K562 (cell line): ENCODE measurements around the gene RNF152. TPM values are rescaled to one million over a fixed set of nuclear protein-coding genes. Genes with fewer than 3 reads are reported as not detected.

Experiments
- ATAC-seq: fragments of 200-7000 bp; cut with Tn5 transposase; 3 replicates; pipeline ENCODE4 v1.9.1; 2020; ENCODE audit warnings: moderate library complexity
- BruUV-seq: library from RNA; stranded (reverse); fragments of 400-500 nt; replicated peaks from 2 replicates; lab custom pipeline; 2021; lab: Mats Ljungman, UMichigan
- CTCF ChIA-PET: fragments of 300-600 bp; formaldehyde crosslinking; extraction: SDS; loops from one replicate; lab custom pipeline; 2021; ENCODE audit warnings: low intra/inter-chr PET ratio; lab: Yijun Ruan, JAX
- POLR2A ChIA-PET: fragments of 300-600, 350-650 bp; sonication (Branson Sonifier 250); formaldehyde crosslinking; extraction: SDS; loops from one replicate; lab custom pipeline; 2021; ENCODE audit warnings: antibody characterized with exemption, inconsistent platforms; lab: Yijun Ruan, JAX
- DNase-seq, 4 experiments: peaks; one replicate each; pipeline versions ENCODE4 v3.0.0 to v3.0.0-alpha.2; 2011 to 2018; ENCODE audit warnings: low spot score in 3 of 4, mixed read lengths in 3 of 4; ENCODE audit errors: extremely low read depth in 1 of 4
- FAIRE-seq: peaks from 2 replicates; lab custom pipeline; 2011; peaks lifted over from hg19 to GRCh38; lab: Jason Lieb, UNC
- H2AFZ ChIP-seq: 2 replicates; pipeline ENCODE4 v1.6.0; 2011; ENCODE audit warnings: low read depth, low read length, control low read depth, inconsistent platforms
- H3K27ac ChIP-seq: fragments of 200-600 bp; 3 replicates; pipeline ENCODE4 v1.8.0; 2011; ENCODE audit warnings: low read depth, mild to moderate bottlenecking, control low read depth, inconsistent platforms, low read length, moderate library complexity, mixed read lengths; ENCODE audit errors: extremely low read depth
- H3K27me3 ChIP-seq, 2 experiments: fragments of 300-600 bp in 1 of 2; 2 replicates in 1 of 2; 3 replicates in 1 of 2; pipeline versions ENCODE4 v1.6.0 to v1.8.0; 2011; ENCODE audit warnings: inconsistent platforms in 2 of 2, low read length in 2 of 2, mild to moderate bottlenecking in 1 of 2, mixed read lengths in 1 of 2, moderate library complexity in 1 of 2; ENCODE audit not compliant: control insufficient read depth in 2 of 2, insufficient read depth in 2 of 2
- H3K36me3 ChIP-seq: fragments of 300-600 bp; 3 replicates; pipeline ENCODE4 v1.8.0; 2011; ENCODE audit warnings: mild to moderate bottlenecking, low read length, inconsistent platforms; ENCODE audit not compliant: control insufficient read depth, insufficient read depth
- H3K4me1 ChIP-seq, 2 experiments: fragments of 200-600 bp in 1 of 2; replicated peaks in 1 of 2; 2 replicates in 1 of 2; 3 replicates in 1 of 2; pipeline versions ENCODE4 v1.5.1 to v1.8.0; 2011; ENCODE audit warnings: inconsistent platforms in 2 of 2, low read length in 2 of 2, mild to moderate bottlenecking in 1 of 2, mixed read lengths in 1 of 2, moderate library complexity in 1 of 2; ENCODE audit not compliant: control insufficient read depth in 2 of 2, insufficient read depth in 2 of 2
- H3K4me2 ChIP-seq: 2 replicates; pipeline ENCODE4 v1.6.1; 2011; ENCODE audit warnings: low read length, control low read depth, inconsistent platforms, mixed read lengths; ENCODE audit not compliant: insufficient read depth
- H3K4me3 ChIP-seq: fragments of 200-600 bp; sonication (generic), shearing (Covaris generic); 2 replicates; pipeline ENCODE4 v1.5.1; 2016; ENCODE audit warnings: control low read depth, inconsistent platforms
- H3K79me2 ChIP-seq: fragments of 200-600 bp; 3 replicates; pipeline ENCODE4 v1.8.0; 2011; ENCODE audit warnings: low read length, inconsistent platforms; ENCODE audit not compliant: control insufficient read depth, insufficient read depth
- H3K9ac ChIP-seq, 2 experiments: 2 replicates each; pipeline versions ENCODE4 v1.6.0 to v1.6.1; 2011; ENCODE audit warnings: low read depth in 2 of 2, low read length in 2 of 2, control low read depth in 1 of 2, inconsistent platforms in 1 of 2, mild to moderate bottlenecking in 1 of 2, mixed read lengths in 1 of 2; ENCODE audit not compliant: insufficient read depth in 1 of 2
- H3K9me1 ChIP-seq: one replicate; pipeline ENCODE4 v1.6.0; 2011; ENCODE audit warnings: inconsistent platforms, mild to moderate bottlenecking, low read length, moderate library complexity; ENCODE audit not compliant: control insufficient read depth, insufficient read depth
- H3K9me3 ChIP-seq: replicated peaks from 2 replicates; pipeline ENCODE4 v1.5.1; 2011; ENCODE audit warnings: low read depth, low read length, inconsistent platforms; ENCODE audit not compliant: control insufficient read depth, insufficient read depth
- H4K20me1 ChIP-seq: replicated peaks from 2 replicates; pipeline ENCODE4 v1.6.1; 2011; ENCODE audit warnings: low read length, inconsistent platforms, mixed read lengths; ENCODE audit not compliant: control insufficient read depth, insufficient read depth
- CCNT2 ChIP-seq: IDR thresholded peaks from 2 replicates; pipeline ENCODE4 v1.6.1; 2011; ENCODE audit warnings: borderline replicate concordance, low read depth, mild to moderate bottlenecking, moderate library complexity, mixed read lengths, low read length; ENCODE audit not compliant: insufficient read length; ENCODE audit errors: extremely low read depth
- CHD2 ChIP-seq: IDR thresholded peaks from 2 replicates; pipeline ENCODE4 v1.6.1; 2011; ENCODE audit warnings: low read depth, low read length
- ERF ChIP-seq: fragments of 450-650 bp; formaldehyde crosslinking; IDR thresholded peaks from 2 replicates; pipeline ENCODE4 v1.4.0; 2020; ENCODE audit warnings: mild to moderate bottlenecking, mixed read lengths
- ETS1 ChIP-seq: conservative IDR thresholded peaks from 2 replicates; pipeline ENCODE4 v1.6.1; 2011; ENCODE audit warnings: low read depth, mild to moderate bottlenecking, low read length; ENCODE audit not compliant: control insufficient read depth
- GATAD2B ChIP-seq: fragments of 450-650 bp; IDR thresholded peaks from 2 replicates; pipeline ENCODE4 v1.6.1; 2017; ENCODE audit warnings: mild to moderate bottlenecking, borderline replicate concordance
- MIER1 ChIP-seq: fragments of 450-650 bp; IDR thresholded peaks from 2 replicates; pipeline ENCODE4 v1.6.1; 2016; ENCODE audit warnings: antibody characterized with exemption, mild to moderate bottlenecking, low read depth
- MTA3 ChIP-seq: fragments of 450-650 bp; formaldehyde crosslinking; IDR thresholded peaks from 2 replicates; pipeline ENCODE4 v1.6.1; 2017; ENCODE audit warnings: mild to moderate bottlenecking, borderline replicate concordance
- NCOA1 ChIP-seq: fragments of 450-650 bp; IDR thresholded peaks from 2 replicates; pipeline ENCODE4 v1.6.1; 2016; ENCODE audit warnings: low read depth
- NFYB ChIP-seq: IDR thresholded peaks from 2 replicates; pipeline ENCODE4 v1.6.1; 2011; ENCODE audit warnings: mild to moderate bottlenecking, moderate library complexity; ENCODE audit not compliant: insufficient read length; ENCODE audit errors: extremely low read depth
- NR1H2 ChIP-seq: sonication (generic); formaldehyde crosslinking; IDR thresholded peaks from 2 replicates; pipeline ENCODE4 v1.4.0; 2020; ENCODE audit warnings: mild to moderate bottlenecking, missing genetic modification reagents
- PHTF2 ChIP-seq: fragments of 250-450 bp; sonication (Bioruptor Pico); IDR thresholded peaks from 2 replicates; pipeline ENCODE4 v1.5.0; 2021; ENCODE audit warnings: mild to moderate bottlenecking
- POLR3G ChIP-seq: IDR thresholded peaks from 2 replicates; pipeline ENCODE4 v1.6.1; 2011; ENCODE audit not compliant: insufficient read length, insufficient replicate concordance; ENCODE audit errors: extremely low read depth
- SMARCB1 ChIP-seq: IDR thresholded peaks from 2 replicates; pipeline ENCODE4 v1.6.1; 2011; ENCODE audit warnings: improper control_type of control experiment, low read depth; ENCODE audit not compliant: insufficient read length
- TOE1 ChIP-seq, 2 experiments: fragments of 450-650 bp in 1 of 2; sonication (generic) in 1 of 2; formaldehyde crosslinking in 1 of 2; IDR thresholded peaks; 2 replicates each; pipeline versions ENCODE4 v1.7.1 to v1.8.0; 2016 to 2022; ENCODE audit warnings: borderline replicate concordance in 2 of 2, mild to moderate bottlenecking in 2 of 2, antibody characterized with exemption in 1 of 2, inconsistent platforms in 1 of 2, low read depth in 1 of 2, missing genetic modification reagents in 1 of 2, moderate library complexity in 1 of 2
- ZC3H4 ChIP-seq: sonication (generic); formaldehyde crosslinking; IDR thresholded peaks from 2 replicates; pipeline ENCODE4 v1.9.0; 2021; ENCODE audit warnings: missing genetic modification reagents, borderline replicate concordance
- ZNF274 ChIP-seq: IDR thresholded peaks from 2 replicates; pipeline ENCODE4 v1.6.1; 2011; ENCODE audit warnings: low read depth, mild to moderate bottlenecking, low read length, moderate library complexity, borderline replicate concordance
- ZNF512 ChIP-seq: IDR thresholded peaks from 2 replicates; pipeline ENCODE4 v1.6.1; 2016; ENCODE audit warnings: missing genetic modification characterization, missing compliant biosample characterization
- WGBS: fragments of 100-300 bp; shearing (Covaris generic); methylation state at CpG from one replicate; pipeline ENCODE4 v1.1.6; 2016; ENCODE audit warnings: low coverage, mixed read lengths; ENCODE audit not compliant: insufficient coverage; ENCODE audit errors: missing lambda C conversion rate; 5-methylcytosine and 5-hydroxymethylcytosine counted together
- in situ Hi-C: fragments of 300-500 bp; cut with MboI; formaldehyde crosslinking; loops from 4 replicates; pipeline ENCODE4 v1.15.0; 2018; ENCODE audit warnings: inconsistent platforms, mixed read lengths
- intact Hi-C: fragments of 100-400 bp; cut with micrococcal nuclease; formaldehyde crosslinking; loops from 2 replicates; pipeline ENCODE4 v1.14.2; 2022
- polyA plus RNA-seq, 8 experiments: library from polyadenylated mRNA; depleted of rRNA in 4 of 8; stranded (reverse) in 5 of 8; unstranded in 3 of 8; fragments of >200 nt; fragmentation: Nextera tagmentation in 2 of 8; fragmentation: Illumina TruSeq in 1 of 8; extraction: Ambion mirVana in 2 of 8; extraction: Trizol in 1 of 8; gene quantifications; 2 replicates each; pipeline versions ENCODE4 v1.2.1 to v1.2.3, GENCODE V29; 2011 to 2014; ENCODE audit warnings: inconsistent platforms in 1 of 8, missing spikeins in 1 of 8
- total RNA-seq, 7 experiments: library from RNA; depleted of rRNA in 6 of 7; stranded (reverse); fragments of >200 nt in 6 of 7; fragmentation: Illumina TruSeq in 2 of 7; extraction: Trizol in 2 of 7; gene quantifications; 2 replicates each; pipeline versions ENCODE4 v1.2.1 to v1.2.3, GENCODE V29; 2011 to 2021; ENCODE audit warnings: low replicate concordance in 1 of 7
- TF ChIP-seq, protein P1 (sequence below): fragments of 450-650 bp; IDR thresholded peaks from 2 replicates; pipeline ENCODE4 v1.6.1; 2017; ENCODE audit warnings: mild to moderate bottlenecking, moderate library complexity
- TF ChIP-seq, protein P2 (sequence below): fragments of 450-650 bp; IDR thresholded peaks from 2 replicates; pipeline ENCODE4 v1.6.1; 2016; ENCODE audit warnings: missing biosample characterization, missing genetic modification characterization

Gene RNF152
- total and polyA plus RNA-seq, 9 of the 15 experiments (the other 6 are each of a cell fraction or from before 2014, with no cell fraction given): 0.04 to 0.05 TPM; not detected in 7

DNA sequence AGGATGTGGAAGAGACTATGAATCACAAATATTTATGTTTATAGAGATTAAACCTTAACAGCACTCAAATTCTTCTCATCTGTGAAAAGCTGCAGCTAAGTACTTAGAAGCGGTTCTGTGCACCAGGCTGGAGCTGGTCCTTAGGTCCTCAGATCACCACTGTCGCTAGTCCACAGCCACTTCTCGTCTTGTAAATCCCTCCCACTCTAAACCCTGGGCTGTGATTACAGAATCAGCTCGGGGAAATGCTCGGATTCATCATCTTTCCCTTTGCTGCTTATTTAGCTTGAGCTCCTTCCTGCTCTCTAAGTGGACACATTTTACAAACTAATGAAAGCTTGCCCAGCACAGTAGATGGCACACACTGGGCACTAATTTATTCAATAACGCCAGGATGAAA is 61.7 kb downstream of the RNF152 start:
- intact Hi-C loops: no loop called here
- Histone ChIP-seq H3K4me3 (no peak overlapping the region), H2AFZ (no peak overlapping the region), H4K20me1 (no peaks in the 10 kb centered on the region), H3K9me1 (no peaks in the 10 kb centered on the region), H3K9ac (no peak overlapping the region), H3K9me3 (no peaks in the 10 kb centered on the region), H3K79me2 (no peaks in the 10 kb centered on the region), H3K4me1 (no peaks in the 10 kb centered on the region), H3K27me3 (no peaks in the 10 kb centered on the region), H3K27ac (no peak overlapping the region), H3K4me2 (no peak overlapping the region), H3K36me3 (no peaks in the 10 kb centered on the region)
- FAIRE-seq (no peak), ATAC-seq (no peak), DNase-seq (no peak)
- in situ Hi-C loops: no loop called here
- WGBS: 0% methylated on average over 3 of the region's 6 CpGs
- ChIA-PET POLR2A (interaction anchor here (0.6 kb wide), 1 partner anchor 25 kb away, joined by 3 read pairs; no protein-coding TSS in a partner anchor), CTCF (no interaction called here)
- no TSS peak for BruUV-seq
- no peak for TF ChIP-seq MTA3
- no peak for TF ChIP-seq NFYB
- no peak for TF ChIP-seq GATAD2B
- TF ChIP-seq ZNF274: no peak
- TF ChIP-seq PHTF2 (CRISPR knock-in tag): no peak
- TF ChIP-seq NCOA1: no peak
- no peak for TF ChIP-seq ERF (CRISPR knock-in tag)
- TF ChIP-seq POLR3G: no peak
- no peak for TF ChIP-seq ZNF512 (tag)
- TF ChIP-seq CHD2: no peak
- no peak for TF ChIP-seq SMARCB1
- TF ChIP-seq, protein P1, sequence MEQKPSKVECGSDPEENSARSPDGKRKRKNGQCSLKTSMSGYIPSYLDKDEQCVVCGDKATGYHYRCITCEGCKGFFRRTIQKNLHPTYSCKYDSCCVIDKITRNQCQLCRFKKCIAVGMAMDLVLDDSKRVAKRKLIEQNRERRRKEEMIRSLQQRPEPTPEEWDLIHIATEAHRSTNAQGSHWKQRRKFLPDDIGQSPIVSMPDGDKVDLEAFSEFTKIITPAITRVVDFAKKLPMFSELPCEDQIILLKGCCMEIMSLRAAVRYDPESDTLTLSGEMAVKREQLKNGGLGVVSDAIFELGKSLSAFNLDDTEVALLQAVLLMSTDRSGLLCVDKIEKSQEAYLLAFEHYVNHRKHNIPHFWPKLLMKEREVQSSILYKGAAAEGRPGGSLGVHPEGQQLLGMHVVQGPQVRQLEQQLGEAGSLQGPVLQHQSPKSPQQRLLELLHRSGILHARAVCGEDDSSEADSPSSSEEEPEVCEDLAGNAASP: no peak
- TF ChIP-seq ETS1: no peak
- TF ChIP-seq ZC3H4 (CRISPR knock-in tag): no peak
- TF ChIP-seq TOE1 (IDR thresholded peaks at IDR 0.05; ENCODE audit: borderline replicate concordance): no peak
- TF ChIP-seq TOE1 (CRISPR knock-in tag; IDR thresholded peaks at IDR 0.05; ENCODE audit: borderline replicate concordance, low read depth): no peak
- no peak for TF ChIP-seq CCNT2
- TF ChIP-seq, protein P2, sequence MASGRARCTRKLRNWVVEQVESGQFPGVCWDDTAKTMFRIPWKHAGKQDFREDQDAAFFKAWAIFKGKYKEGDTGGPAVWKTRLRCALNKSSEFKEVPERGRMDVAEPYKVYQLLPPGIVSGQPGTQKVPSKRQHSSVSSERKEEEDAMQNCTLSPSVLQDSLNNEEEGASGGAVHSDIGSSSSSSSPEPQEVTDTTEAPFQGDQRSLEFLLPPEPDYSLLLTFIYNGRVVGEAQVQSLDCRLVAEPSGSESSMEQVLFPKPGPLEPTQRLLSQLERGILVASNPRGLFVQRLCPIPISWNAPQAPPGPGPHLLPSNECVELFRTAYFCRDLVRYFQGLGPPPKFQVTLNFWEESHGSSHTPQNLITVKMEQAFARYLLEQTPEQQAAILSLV: no peak
- no peak for TF ChIP-seq MIER1
- TF ChIP-seq NR1H2: no peak
